H9 (cell line): ENCODE results near the gene IGFLR1. TPM values are rescaled to one million over a fixed set of nuclear protein-coding genes. Genes with fewer than 3 reads are reported as not detected.

Experiments used
- DNase-seq: peaks from one replicate; pipeline ENCODE4 v3.0.0-alpha.2; 2017
- H2AFZ ChIP-seq: one replicate; pipeline ENCODE4 v1.6.1; 2013; ENCODE audit warnings: mild to moderate bottlenecking, low read length, control low read depth, moderate library complexity
- H2AK5ac ChIP-seq: 2 replicates; pipeline ENCODE4 v1.6.1; 2013; ENCODE audit warnings: low read length, control low read depth, mixed read lengths; ENCODE audit not compliant: insufficient read length
- H2BK120ac ChIP-seq: one replicate; pipeline ENCODE4 v1.6.1; 2013; ENCODE audit warnings: low read depth, mild to moderate bottlenecking, low read length, control low read depth, inconsistent platforms; ENCODE audit not compliant: poor library complexity, severe bottlenecking
- H2BK12ac ChIP-seq: 2 replicates; pipeline ENCODE4 v1.6.1; 2013; ENCODE audit warnings: low read length, control low read depth, mixed read lengths, low read depth; ENCODE audit not compliant: insufficient read length
- H2BK15ac ChIP-seq: 2 replicates; pipeline ENCODE4 v1.6.1; 2013; ENCODE audit warnings: low read depth, low read length, control low read depth
- H2BK20ac ChIP-seq: one replicate; pipeline ENCODE4 v1.6.1; 2013; ENCODE audit warnings: low read depth, mild to moderate bottlenecking, low read length, control low read depth, inconsistent platforms; ENCODE audit not compliant: poor library complexity, severe bottlenecking
- H2BK5ac ChIP-seq: 2 replicates; pipeline ENCODE4 v1.6.1; 2013; ENCODE audit warnings: low read length, control low read depth, mixed read lengths; ENCODE audit not compliant: insufficient read length
- H3K14ac ChIP-seq: 2 replicates; pipeline ENCODE4 v1.6.1; 2013; ENCODE audit warnings: low read length, control low read depth; ENCODE audit not compliant: insufficient read depth
- H3K18ac ChIP-seq: 2 replicates; pipeline ENCODE4 v1.6.1; 2013; ENCODE audit warnings: low read depth, mild to moderate bottlenecking, mixed read lengths, low read length, control low read depth; ENCODE audit not compliant: insufficient read length
- H3K23ac ChIP-seq: 2 replicates; pipeline ENCODE4 v1.6.1; 2013; ENCODE audit warnings: low read length, control low read depth, mixed read lengths, low read depth; ENCODE audit not compliant: insufficient read length
- H3K23me2 ChIP-seq: 2 replicates; pipeline ENCODE4 v1.6.1; 2013; ENCODE audit warnings: low read depth, mild to moderate bottlenecking, mixed read lengths, low read length, control low read depth; ENCODE audit not compliant: insufficient read length, poor library complexity, severe bottlenecking
- H3K27ac ChIP-seq: 2 replicates; pipeline ENCODE4 v1.5.1; 2013; ENCODE audit warnings: low read length, control low read depth, mixed read lengths, low read depth; ENCODE audit not compliant: insufficient read length
- H3K27me3 ChIP-seq: 2 replicates; pipeline ENCODE4 v1.6.1; 2013; ENCODE audit warnings: low read length, control low read depth, inconsistent platforms; ENCODE audit not compliant: insufficient read depth
- H3K4ac ChIP-seq: 2 replicates; pipeline ENCODE4 v1.6.1; 2013; ENCODE audit warnings: low read depth, mild to moderate bottlenecking, control low read depth, inconsistent platforms, low read length, moderate library complexity
- H3K4me1 ChIP-seq: 2 replicates; pipeline ENCODE4 v1.6.1; 2013; ENCODE audit warnings: low read length, control low read depth, inconsistent platforms; ENCODE audit not compliant: insufficient read depth
- H3K4me2 ChIP-seq: 2 replicates; pipeline ENCODE4 v1.6.1; 2013; ENCODE audit warnings: low read length, control low read depth, mixed read lengths; ENCODE audit not compliant: insufficient read length, insufficient read depth
- H3K56ac ChIP-seq: 2 replicates; pipeline ENCODE4 v1.6.1; 2013; ENCODE audit warnings: low read depth, mild to moderate bottlenecking, mixed read lengths, low read length, control low read depth; ENCODE audit not compliant: insufficient read length
- H3K79me1 ChIP-seq: 2 replicates; pipeline ENCODE4 v1.6.1; 2013; ENCODE audit warnings: low read depth, mild to moderate bottlenecking, moderate library complexity, low read length, control low read depth, inconsistent platforms; ENCODE audit not compliant: insufficient read depth, poor library complexity, severe bottlenecking
- H3K79me2 ChIP-seq: 2 replicates; pipeline ENCODE4 v1.6.1; 2013; ENCODE audit warnings: low read length, control low read depth, inconsistent platforms; ENCODE audit not compliant: insufficient read depth
- H3K9ac ChIP-seq: 2 replicates; pipeline ENCODE4 v1.6.1; 2013; ENCODE audit warnings: low read length, control low read depth, mixed read lengths; ENCODE audit not compliant: insufficient read length; ENCODE audit errors: extremely low read depth
- H3K9me3 ChIP-seq: one replicate; pipeline ENCODE4 v1.6.1; 2013; ENCODE audit warnings: low read depth, low read length, inconsistent platforms; ENCODE audit not compliant: control insufficient read depth
- H3T11ph ChIP-seq: one replicate; pipeline ENCODE4 v1.6.1; 2013; ENCODE audit warnings: mild to moderate bottlenecking, low read length, control low read depth, inconsistent platforms
- H4K20me1 ChIP-seq: one replicate; pipeline ENCODE4 v1.6.1; 2013; ENCODE audit not compliant: control insufficient read depth, insufficient read length, insufficient read depth
- H4K5ac ChIP-seq: 2 replicates; pipeline ENCODE4 v1.6.1; 2013; ENCODE audit warnings: low read depth, mild to moderate bottlenecking, mixed read lengths, low read length, control low read depth; ENCODE audit not compliant: insufficient read length
- H4K8ac ChIP-seq: replicated peaks from 2 replicates; pipeline ENCODE4 v1.6.1; 2013; ENCODE audit warnings: low read length, control low read depth, mixed read lengths, low read depth; ENCODE audit not compliant: insufficient read length
- H4K91ac ChIP-seq: 2 replicates; pipeline ENCODE4 v1.6.1; 2013; ENCODE audit warnings: low read depth, mild to moderate bottlenecking, moderate library complexity, mixed read lengths, low read length, control low read depth; ENCODE audit not compliant: insufficient read length
- H3K27ac Mint-ChIP-seq, 3 experiments: 2 replicates in 2 of 3; 3 replicates in 1 of 3; pipeline ENCODE4 v1.8.0; 2020 to 2021; ENCODE audit warnings: mixed read lengths in 3 of 3, mild to moderate bottlenecking in 1 of 3, moderate library complexity in 1 of 3
- H3K27me3 Mint-ChIP-seq: 2 replicates; pipeline ENCODE4 v1.8.0; 2021; ENCODE audit warnings: low read depth, mild to moderate bottlenecking, moderate library complexity, mixed read lengths
- H3K36me3 Mint-ChIP-seq, 3 experiments: 2 replicates in 2 of 3; 3 replicates in 1 of 3; pipeline ENCODE4 v1.8.0; 2020 to 2021; ENCODE audit warnings: low read depth in 3 of 3, mixed read lengths in 3 of 3; ENCODE audit not compliant: insufficient read depth in 1 of 3
- H3K4me1 Mint-ChIP-seq, 2 experiments: 2 replicates each; pipeline ENCODE4 v1.8.0; 2020; ENCODE audit warnings: mixed read lengths in 2 of 2
- H3K4me3 Mint-ChIP-seq, 2 experiments: 2 replicates in 1 of 2; 3 replicates in 1 of 2; pipeline ENCODE4 v1.8.0; 2020 to 2021; ENCODE audit warnings: mild to moderate bottlenecking in 2 of 2, mixed read lengths in 2 of 2, moderate library complexity in 1 of 2
- H3K9me3 Mint-ChIP-seq, 2 experiments: 2 replicates in 1 of 2; 3 replicates in 1 of 2; pipeline ENCODE4 v1.8.0; 2020; ENCODE audit warnings: mild to moderate bottlenecking in 2 of 2, mixed read lengths in 2 of 2, moderate library complexity in 1 of 2
- WGBS: extraction: QIAGEN DNeasy Blood & Tissue Kit; methylation state at CpG from one replicate; pipeline ENCODE4 v1.1.7; 2013; ENCODE audit warnings: missing lambda C conversion rate, low lambda C conversion rate, mixed read lengths; ENCODE audit not compliant: insufficient read length; ENCODE audit errors: extremely low coverage; 5-methylcytosine and 5-hydroxymethylcytosine counted together
- total RNA-seq: library from RNA; stranded (reverse); gene quantifications from 2 replicates; pipeline ENCODE4 v1.2.1, GENCODE V29; 2021
- TF ChIP-seq, protein P1 (sequence below): fragments of 200-600 bp; sonication (generic); conservative IDR thresholded peaks from 3 replicates; pipeline ENCODE4 v1.8.0; 2021; ENCODE audit warnings: antibody characterized with exemption, mild to moderate bottlenecking

The IGFLR1 gene
- total RNA-seq, 1 experiment from 2014 or later = 2.9 TPM

DNA sequence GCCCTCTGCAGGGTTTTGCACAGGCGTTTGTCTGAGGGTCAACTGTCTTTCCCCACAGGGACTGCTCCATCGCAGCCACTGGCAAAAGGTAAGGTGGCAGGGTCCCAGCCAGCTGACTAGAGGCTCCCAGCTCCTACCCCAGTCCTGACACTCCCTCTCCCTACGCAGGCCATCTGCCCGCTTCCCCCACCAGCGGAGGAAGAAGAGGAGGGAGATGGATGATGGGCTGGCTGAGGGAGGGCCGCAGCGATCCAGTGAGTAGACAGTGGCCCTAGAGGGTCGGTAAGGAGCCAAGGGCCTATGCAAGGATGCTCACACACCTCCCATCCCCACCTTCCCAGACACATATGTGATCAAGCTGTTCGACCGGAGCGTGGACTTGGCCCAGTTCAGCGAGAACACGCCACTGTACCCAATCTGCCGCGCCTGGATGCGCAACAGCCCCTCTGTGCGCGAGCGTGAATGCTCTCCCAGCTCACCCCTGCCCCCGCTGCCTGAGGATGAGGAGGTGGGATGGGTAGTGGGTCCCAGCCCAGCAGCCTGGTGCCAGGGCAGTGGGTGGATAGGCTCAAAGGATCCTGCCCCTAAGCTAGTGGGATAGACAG, 10.6 kb upstream of the IGFLR1 start:
- Histone ChIP-seq H3T11ph (no peak overlapping the region), H2AK5ac (no peak overlapping the region), H4K20me1 (no peaks in the 10 kb centered on the region), H3K23me2 (peaks cover 19% of the 10 kb centered on the region), H2BK20ac (no peak overlapping the region), H2BK120ac (no peak overlapping the region), H3K27ac (no peak overlapping the region), H3K27me3 (no peaks in the 10 kb centered on the region), H3K79me1 (no peaks in the 10 kb centered on the region), H4K8ac (no peak overlapping the region), H4K91ac (no peak overlapping the region), H3K9me3 (no peaks in the 10 kb centered on the region), H2AFZ (no peak overlapping the region), H3K79me2 (no peaks in the 10 kb centered on the region), H3K23ac (no peak overlapping the region), H3K4me1 (no peaks in the 10 kb centered on the region), H2BK12ac (no peak overlapping the region), H2BK5ac (no peak overlapping the region), H3K4me2 (no peak overlapping the region), H3K14ac (no peak overlapping the region), H3K9ac (no peak overlapping the region), H3K18ac (no peak overlapping the region), H4K5ac (no peak overlapping the region), H2BK15ac (no peak overlapping the region), H3K4ac (no peak overlapping the region), H3K56ac (no peak overlapping the region)
- Mint-ChIP-seq H3K4me1 (peaks cover 15 to 19% of the 10 kb centered on the region in 2 experiments), H3K36me3 (peaks cover 0 to 4% (median 2%) of the 10 kb centered on the region in 3 experiments; a peak in 2 of 7 replicates), H3K27me3 (peaks cover 7% of the 10 kb centered on the region), H3K9me3 (no peaks in the 10 kb centered on the region), H3K27ac (no peak overlapping the region), H3K4me3 (no peak overlapping the region; a peak in 1 of 5 replicates)
- DNase-seq = no peak
- no CpG with 5 or more reads among the region's 20 CpGs for WGBS
- TF ChIP-seq, protein P1, sequence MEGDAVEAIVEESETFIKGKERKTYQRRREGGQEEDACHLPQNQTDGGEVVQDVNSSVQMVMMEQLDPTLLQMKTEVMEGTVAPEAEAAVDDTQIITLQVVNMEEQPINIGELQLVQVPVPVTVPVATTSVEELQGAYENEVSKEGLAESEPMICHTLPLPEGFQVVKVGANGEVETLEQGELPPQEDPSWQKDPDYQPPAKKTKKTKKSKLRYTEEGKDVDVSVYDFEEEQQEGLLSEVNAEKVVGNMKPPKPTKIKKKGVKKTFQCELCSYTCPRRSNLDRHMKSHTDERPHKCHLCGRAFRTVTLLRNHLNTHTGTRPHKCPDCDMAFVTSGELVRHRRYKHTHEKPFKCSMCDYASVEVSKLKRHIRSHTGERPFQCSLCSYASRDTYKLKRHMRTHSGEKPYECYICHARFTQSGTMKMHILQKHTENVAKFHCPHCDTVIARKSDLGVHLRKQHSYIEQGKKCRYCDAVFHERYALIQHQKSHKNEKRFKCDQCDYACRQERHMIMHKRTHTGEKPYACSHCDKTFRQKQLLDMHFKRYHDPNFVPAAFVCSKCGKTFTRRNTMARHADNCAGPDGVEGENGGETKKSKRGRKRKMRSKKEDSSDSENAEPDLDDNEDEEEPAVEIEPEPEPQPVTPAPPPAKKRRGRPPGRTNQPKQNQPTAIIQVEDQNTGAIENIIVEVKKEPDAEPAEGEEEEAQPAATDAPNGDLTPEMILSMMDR = no peak
